Measurements from ENCODE around the gene PADI2.
"Not testable (repeated sequence)": the region's sequence is repeated elsewhere in the genome, so short reads cannot be mapped to it uniquely, and the experiment has no call there.

The PADI2 gene

DNA sequence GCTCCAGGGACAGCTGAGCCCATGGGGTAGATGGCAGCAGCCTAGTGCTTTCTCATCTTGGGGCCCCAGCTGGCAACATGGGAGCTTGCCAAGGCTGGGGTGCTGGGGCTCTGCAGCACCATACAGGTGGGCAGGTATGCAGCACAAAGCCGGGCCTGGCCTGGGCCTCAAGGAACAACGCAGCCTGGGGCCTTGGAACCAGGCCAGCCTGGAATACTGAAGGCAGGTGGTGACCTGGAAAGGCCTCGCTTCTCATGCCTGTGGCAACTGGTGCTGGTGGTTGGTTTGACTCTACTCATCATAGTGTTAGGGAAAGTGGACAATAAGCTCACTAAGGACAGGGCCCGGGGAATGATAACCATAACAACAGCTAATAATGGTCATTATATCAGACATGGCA, 38.4 kb downstream of the PADI2 start:
- DNase-seq: no peak

DNA sequence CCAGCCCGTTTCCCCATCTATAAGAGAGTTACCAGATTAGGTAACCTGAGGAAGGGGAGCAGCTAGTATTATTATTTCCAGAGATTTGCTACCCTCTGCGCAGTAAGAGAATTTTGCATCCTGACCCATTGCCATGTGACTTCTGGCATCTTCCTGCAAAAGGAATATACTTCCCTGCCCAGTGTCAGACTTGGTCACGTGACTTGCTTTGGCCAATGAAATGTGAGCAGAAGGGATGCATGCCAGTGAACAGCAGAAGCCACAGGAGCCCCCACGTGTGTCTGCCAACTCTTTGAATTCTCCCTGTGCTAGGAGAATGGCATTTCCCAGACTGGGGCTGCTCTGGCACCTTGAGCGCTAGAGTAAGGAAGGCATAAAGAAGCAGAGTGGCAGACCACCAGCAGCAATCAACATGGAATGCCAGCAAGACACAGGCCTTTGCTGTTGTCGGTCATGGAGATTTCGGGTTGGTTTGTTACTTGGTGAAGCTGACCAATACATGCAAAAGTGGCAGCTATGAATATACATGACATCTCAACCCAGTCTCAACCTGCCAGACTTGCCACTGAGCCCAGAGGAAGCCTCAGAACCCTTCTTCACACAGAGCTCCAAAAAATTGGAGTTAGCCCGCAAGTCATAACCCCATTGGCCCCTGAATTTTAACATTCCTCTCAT, 39.0 kb downstream of the PADI2 start:
- no peak for DNase-seq

DNA sequence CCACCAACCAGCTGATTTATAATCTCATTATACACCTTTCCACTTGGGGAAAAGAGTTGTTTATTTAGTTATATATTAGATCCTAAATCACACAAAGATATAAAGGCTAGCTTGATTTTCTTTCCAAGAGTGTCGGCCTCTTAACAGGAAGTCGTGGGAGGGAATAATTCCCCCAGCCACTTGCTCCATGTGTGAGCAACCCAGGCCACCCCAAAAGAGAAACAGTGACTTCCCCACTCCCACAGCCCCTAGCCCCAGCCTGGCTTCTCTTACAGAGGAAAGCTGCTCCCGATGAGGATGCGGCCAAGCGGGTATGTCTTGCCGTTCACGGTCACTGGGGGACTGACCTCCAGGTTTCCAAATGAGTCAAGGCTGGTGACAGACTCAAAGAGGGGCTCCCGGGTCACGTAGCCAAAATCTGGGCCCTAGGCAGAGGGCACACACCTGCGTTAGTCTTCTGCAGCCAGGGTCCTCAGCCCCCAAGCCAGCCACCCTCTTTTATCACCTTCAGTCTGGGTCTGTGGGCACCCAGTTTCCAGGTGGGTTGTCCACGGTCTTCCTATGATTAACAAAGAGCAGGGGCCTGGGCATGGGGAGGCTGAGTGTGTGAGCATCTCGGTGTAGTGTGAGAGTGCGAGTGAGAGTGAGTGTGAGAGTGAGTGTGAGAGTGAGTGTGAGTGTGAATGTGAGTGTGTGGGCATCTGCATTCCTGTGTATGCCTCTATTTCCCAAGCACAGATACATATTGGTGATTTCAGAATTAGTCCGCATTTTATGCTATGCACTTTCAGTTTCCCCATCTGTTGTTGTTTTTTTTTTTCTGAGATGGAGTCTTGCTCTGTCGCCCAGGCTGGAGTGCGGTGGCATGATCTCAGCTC, 40.0 kb downstream of the PADI2 start:
- DNase-seq: no peak

DNA sequence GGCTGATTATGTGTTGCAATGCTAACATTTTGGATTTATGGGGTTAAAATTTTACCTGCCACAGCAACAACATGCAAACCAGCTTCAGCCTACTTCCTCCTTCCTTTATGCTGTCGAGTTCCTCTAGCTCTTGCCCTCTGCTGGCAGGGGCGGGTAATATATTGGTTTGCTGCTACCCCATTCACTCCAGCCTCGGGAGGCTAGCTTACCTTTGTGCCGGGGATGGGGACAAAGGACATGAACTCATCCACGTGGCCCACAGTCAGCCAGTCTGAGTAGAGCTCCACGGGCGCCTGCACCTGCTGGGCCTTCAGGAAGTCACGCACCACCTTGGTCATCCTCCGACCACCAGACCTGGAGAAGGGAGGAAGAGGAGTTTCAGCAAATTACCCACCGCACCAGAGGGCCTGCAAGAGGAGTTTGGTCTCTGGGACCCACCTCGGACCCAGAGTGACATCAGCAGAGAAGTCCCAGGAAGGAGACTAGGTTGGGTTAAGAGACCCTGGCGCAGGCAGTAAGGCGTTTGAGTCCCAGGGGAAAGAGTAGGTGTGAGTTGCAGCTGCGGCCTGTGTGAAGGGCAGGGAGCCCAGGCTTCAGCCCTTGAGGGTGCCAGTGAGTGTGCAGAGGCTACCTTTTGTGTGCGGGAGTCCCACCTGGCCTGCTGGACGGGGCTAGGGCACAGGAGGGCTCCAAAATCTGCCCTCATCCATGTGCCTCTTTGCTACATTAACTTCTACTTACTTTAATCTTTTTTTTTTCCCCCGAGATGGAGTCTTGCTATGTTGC, 43.6 kb downstream of the PADI2 start:
- DNase-seq: peak; percentile 56

DNA sequence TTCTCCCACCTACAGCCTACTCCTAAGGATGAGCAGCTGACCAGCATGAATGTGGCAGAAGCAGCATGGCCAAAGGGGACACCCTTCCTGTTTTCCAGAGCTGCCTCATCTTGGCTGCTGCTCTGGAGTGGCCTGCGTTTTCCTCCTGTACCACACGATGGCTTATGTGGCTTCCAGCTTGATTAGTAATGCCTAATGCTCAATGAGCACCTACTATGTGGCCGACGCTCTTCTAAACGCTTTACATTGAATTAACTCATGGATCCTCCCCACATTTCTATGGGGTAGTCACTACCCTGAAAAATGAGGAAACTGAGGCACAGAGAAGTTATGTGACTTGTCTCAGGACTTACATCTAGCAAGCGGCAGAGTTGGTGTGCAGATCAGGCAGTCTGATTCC, 47.5 kb downstream of the PADI2 start:
- no peak for DNase-seq

DNA sequence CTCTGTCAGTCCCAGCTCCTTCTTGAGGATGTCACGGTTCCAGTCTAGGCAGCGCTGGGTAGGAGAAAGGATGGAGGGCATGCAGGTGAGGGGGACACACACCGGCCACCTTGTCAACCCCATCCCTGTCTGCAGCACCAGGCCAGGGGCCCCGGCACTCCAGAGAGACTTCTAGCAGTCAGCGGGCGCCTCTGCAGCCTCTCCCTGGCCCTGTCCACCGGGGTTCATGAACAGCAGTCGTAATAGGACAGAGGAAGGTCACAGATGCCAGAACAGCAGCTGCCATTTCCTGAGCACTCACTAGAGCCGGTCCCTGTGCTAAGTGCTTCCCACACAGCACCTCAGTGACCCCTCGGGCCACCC, 49.1 kb downstream of the PADI2 start:
- DNase-seq: no peak

DNA sequence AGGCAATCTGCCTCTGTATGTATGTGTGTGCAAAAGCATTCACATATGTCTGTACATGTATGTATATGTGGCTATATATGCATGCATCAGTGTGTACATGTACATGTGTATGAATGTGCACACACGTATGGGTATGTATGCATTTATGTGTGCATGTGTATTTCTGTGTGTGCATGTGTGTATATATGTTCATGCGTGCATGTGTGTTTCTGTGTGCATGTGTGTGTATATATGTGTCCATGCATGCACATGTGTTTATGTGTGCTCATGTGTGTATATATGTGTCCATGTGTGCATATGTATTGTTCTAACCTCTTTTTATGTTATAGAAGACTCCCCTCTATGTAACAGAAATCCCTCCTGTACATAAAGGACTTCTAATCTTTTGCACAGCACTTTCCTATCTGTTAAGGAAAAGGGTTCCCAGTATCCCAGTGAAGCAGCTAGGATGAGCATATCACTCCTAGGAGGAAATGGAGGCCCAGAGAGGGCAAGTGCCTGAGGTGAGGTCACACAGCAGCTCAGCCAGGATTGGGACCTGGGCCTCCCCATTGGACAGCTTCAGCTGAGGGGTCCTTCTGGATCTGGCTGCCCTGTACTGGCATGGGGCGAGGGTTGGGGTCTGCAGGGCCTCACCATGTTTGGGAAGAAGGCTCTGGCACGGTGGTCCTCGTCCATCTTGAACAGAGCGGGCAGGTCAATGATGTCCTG, 49.6 kb downstream of the PADI2 start:
- no peak for DNase-seq

DNA sequence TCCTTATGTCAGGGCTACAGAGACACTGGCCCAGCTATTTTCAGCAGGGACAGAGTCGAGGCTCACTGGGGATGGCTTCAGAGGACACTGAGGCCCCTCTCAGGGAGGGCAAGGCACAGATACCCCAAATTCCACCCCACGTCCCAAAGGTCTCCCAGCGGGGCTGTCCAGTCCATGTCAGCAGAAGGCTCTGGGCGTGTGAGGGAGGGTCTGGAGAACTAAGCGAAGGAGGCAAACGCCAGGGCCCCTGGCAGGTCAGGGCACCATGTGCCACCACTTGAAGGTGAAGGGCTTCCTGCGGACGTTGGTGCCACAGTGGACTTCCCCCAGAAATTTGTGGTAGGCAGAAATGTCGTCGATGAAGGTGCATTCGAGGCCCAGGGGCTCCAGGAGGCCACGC, 50.5 kb downstream of the PADI2 start:
- DNase-seq: no peak

DNA sequence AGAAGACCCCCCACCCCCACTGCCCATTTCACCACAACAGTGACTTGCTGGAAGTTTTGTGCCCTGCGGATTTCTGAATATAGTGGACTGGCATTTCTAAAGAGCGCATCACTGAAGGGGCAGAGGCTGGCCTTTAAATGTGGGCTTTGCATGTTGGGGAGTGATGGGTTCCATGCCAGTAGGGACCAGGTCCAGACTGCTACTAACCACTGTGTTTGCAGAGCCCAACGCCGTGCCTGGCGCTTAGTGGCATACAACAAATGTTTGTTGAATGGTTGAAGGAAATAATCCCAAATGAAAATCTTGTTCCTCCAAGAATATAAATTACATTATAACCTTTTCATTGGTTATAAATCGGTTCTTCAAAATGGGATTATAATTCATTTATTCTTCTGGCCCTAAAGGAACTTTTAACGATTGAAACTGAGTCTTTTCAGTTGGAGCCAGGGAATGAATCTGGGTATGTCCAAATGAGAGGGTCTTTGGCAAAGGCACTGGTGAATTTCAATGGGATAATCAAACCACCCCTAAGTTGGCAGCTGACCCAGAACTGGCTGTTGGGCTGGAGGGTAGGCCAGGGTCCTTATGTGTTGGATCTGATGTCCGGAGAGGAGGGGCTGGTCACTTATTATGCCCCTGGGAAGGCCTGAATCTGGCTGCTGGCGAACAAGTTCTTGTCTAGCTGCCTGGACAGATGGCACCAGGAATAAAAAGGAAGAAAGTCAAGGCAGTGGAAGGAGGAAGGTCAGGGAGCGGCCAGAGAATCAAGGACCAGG, 51.6 kb downstream of the PADI2 start:
- no peak for DNase-seq

DNA sequence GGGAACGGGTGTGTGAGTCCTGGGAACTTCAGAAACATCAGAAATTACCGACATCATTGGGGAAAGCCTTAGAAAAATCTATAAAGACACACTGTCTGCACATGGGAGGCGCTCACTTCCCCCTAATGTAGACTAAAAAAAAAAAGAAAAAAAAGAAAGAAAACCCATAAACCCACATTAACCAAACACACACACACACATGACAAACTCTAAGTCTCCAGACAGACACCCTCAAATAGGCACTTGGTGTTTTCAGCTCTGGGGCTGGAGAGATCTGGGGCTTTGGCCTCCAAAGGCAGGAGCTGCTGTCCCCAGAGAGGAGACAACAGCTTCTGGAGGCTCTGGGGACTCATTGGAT, 52.2 kb downstream of the PADI2 start:
- DNase-seq: no peak

DNA sequence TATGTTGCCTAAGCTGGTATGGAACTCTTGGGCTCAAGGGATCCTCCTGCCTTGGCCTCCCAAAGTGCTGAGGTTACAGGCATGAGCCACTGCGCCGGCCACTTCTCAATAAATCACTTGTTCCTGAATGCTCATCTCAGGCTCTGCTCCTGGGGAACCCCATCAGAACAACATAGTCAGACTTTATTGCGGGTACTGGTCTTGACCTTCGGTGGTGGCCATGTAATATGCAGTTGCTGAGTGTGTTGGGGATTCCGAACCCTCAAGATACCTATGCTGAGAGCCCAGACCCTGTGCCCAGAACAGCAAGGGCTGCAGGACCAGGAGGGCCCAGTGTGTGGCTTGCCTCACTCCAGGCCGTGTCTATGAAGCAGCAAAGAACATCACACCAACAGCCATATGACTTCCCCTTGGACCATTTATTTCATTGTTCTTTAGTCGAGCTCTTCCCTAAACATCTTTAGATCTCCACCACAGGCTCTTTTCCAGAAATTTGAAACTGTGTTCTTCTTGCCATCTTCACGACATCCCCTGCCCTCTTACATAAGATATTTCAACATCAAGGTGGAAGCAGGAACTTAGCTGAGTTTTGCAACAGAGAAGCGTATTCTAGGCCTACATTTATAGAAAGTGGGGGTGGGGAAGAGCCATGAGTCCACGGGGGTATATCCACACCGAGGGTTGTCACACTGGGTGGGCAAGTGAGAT, 52.7 kb downstream of the PADI2 start:
- DNase-seq: no peak

DNA sequence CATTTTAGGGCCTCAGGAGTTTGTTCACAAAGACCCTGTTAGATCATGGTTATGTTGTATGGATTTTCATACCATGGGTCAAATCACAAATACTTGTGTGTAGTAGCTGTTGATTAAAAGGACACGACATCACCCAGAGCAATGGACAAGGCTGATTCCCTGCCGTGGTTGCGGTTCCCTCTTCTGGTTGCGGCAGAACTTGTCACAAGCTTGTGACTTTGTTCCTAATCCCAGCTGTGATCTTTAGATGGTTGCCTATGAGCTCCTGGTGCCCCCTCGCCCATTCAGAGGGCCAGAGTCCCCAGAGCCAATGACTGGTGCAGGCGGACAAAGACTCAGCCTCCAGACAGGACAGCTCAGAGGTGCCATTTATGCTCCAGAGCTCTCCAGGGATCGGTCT, 53.6 kb downstream of the PADI2 start:
- DNase-seq: no peak

DNA sequence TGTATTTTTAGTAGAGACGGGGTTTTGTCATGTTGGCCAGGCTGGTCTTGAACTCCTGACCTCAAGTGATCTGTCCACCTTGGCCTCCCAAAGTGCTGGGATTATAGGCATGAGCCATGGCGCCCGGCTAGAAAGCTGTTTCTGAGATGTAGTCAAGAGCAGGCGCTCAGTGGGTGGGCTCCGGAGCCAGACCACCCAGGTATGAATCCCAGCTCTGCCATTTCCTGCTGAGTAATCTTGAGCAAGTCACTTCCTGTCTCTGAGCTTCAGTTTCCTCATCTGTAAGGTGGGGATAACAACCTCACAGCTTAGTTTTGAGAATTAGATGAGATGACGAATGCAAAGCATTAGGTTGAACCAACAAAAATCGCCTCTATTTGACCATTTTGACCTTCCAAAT, 56.5 kb downstream of the PADI2 start:
- not testable (repeated sequence) for DNase-seq

DNA sequence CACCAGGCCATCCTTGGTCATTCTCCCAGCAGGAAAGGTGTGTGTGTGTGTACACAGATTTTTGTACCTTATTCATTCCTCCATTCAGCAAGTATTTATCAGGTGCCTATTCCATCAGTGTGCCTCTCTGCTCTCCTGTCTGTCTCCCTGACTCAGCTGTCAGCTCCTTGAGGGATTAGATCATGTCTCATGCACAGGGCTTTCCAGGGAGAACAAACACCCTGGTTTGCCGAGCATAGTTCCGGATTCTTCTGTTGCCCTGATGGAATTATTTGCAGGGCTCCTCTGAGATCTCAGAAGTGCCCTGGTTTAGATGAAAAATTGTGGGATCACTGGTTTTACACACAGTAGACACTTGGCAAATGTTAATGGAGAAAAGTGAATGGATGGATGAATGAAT, 57.4 kb downstream of the PADI2 start:
- DNase-seq: peak; percentile 22

DNA sequence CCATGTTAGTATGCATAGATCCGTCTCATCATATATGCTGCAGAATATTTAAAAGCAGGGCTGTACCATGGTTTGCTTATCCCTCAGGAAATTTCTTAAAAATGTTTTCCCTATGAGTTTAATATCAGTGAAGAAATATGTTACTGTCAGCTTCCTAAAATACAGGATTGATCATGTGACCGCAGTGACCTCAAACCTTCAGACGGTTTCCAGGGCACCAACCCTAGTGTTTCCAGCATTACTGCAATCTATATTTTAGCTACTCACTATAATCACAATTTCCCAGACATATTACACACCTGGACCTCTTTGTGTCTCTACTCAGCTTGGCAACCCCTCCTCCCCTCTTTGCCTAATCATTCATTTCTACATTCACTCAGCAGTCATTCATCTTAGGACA, 57.8 kb downstream of the PADI2 start:
- no peak for DNase-seq

DNA sequence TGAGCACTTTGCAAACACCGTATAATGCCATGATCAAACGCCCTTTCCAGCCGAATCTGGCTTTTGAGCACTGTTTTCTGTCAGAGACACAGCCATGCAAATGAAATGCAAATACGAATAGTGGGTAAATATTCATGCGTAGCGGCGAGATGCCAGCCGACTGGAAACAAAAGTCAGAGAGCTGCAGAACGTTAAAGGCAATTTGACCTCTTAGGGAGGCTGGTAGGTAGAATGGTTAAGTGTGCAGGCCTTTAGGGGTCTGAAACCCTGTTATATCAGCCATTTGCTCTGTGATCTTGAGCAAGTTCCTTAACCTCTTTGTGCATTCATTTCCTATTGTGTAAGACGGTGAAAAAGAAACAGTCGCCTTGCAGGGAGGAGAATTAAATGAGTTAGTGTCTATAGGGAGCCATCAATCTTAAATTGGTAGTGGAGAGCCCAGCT, 58.9 kb downstream of the PADI2 start:
- no peak for DNase-seq

DNA sequence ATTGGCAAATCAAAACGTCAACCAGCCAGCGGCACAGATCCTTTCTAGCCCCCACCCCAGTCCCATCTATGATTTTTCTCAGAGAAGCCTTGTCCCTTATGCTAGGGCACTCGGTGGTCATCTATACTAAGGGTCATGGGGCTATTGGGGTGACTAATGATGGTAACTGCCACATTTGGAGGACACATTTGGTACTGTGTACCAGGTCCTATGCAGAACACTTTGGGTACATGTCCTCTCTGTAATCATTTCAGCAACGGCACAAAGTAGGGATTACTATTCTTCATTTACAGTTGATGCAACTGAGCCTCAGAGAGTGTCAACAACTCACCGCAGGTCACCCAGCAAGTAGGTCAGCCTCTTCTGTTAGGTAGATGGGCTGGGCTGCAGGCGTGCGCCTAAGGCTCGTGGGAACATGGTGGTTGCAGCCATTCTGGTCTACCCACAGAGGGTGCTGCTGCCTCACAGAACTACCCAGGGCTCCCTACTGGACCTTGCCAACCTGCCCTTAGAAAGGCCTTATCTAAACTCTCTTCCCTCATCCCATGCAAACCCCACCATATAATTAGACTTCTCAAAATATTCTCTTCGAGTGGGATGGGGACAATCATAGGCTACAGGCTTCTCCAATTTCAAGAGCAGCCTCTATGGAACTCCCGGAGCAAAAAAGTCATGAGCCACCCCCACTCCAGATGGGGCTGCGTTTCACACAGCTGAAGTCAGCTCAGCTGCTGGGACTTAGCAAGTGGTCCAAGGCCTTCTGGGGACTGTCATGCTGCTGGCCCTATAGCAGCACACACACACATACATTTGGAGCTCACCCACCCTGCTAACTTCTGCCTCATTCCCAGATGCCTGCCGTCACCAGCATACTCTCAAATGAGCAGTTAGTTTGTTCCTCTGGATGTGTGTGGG, 59.6 kb downstream of the PADI2 start:
- peak; percentile 50 for DNase-seq

DNA sequence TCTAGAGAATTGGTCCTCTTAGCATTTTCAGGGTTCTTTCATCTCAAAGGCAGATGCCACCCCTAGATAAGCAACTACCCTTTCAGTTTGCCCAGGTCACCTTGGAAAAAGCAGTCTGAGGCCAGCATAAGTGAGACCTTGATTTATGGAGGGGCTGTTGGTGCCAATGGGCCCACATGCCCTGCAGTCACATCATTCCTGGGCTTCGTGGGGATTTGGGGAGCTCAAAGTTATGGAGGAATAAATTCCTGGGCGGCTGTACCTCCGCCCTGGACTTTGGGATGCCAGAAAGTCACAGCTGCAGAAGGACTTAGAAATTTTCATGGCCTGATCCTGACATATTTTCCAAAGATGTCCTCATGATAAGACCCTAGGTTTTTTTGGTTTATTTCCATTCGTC, 62.7 kb downstream of the PADI2 start:
- no peak for DNase-seq

DNA sequence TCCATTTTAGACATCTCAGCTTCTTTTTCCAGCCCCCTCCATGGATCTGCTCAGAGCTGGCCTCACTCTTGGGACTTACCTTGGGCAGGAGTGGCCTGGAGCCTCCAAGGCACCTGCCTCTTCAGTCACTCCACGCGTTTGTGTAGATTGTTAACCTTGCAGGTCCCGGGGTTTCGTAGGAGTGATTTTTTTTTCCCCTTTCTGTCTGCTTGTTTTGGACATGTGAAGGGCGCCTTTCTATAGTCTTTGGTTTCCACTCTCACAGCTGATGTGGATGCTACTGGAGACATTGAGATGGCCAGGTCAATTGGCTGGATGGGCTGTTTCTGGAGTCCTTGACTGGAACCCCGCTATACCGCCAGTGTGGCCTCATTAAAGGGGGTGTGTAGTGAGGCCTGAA, 63.5 kb downstream of the PADI2 start:
- DNase-seq: no peak

DNA sequence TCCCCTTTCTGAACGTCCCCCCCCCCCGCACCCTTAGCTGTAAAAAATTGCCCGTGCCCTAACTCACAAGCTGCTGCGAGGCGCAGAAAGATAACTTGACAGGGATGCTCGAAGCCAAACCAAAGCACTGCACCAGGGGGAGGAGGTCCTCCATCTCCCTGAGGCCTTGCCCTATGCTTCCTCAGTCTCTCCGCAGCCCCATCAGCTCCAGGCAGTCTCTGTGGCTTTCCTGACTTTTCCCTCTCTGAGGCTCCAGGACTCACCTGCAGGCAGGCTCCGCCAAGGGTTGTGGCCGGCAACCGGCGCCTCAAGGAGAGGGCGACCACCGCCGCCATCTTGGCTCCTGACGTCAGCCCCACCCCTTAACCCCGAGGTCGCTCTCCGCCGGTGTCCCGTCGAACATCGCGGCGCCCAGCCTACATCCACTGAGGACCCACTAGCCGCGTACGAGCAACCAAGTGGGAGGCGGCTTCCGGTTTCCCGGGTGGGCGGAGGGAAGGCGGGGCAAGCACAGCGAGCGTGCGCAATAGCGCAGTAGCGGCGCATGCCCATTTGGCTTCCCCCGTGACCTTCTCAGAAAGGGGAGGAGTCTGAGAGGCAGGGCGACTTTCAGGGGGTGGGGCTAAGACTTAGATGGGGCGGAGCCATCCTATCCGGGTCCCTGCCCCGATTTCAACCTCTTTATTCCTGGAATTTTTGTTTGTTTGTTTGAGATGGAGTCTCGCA, 65.4 kb downstream of the PADI2 start, which contains the start of gene SDHB:
Gene SDHB (minus strand): TSS at position 348 of the 726 bp plus-strand sequence. CDS start 13 bp downstream, at position 335.
- DNase-seq: peak; percentile 94

All from NCI-H226 (cell line).